Astrocyte (in vitro differentiated cells and primary cell): Measurements from ENCODE around the gene CTNNB1. TPM values are rescaled to one million over a fixed set of nuclear protein-coding genes. Genes with fewer than 3 reads are reported as not detected.
A peak's percentile ranks its signal among the peaks of the same experiment; 100 is the strongest.

Experiments
- DNase-seq: peaks from one replicate; pipeline ENCODE4 v3.0.0-alpha.2; 2010; ENCODE audit warnings: low read depth
- FAIRE-seq: peaks from 2 replicates; lab custom pipeline; 2011; peaks lifted over from hg19 to GRCh38; lab: Jason Lieb, UNC
- H2AFZ ChIP-seq: 2 replicates; pipeline ENCODE4 v1.6.0; 2012; ENCODE audit warnings: low read depth, low read length, inconsistent platforms
- H3K27ac ChIP-seq: 2 replicates; pipeline ENCODE4 v1.5.1; 2011; ENCODE audit warnings: low read depth, low read length, inconsistent platforms
- H3K27me3 ChIP-seq: 2 replicates; pipeline ENCODE4 v1.6.0; 2011; ENCODE audit warnings: low read length, inconsistent platforms; ENCODE audit not compliant: insufficient read depth
- H3K36me3 ChIP-seq: 2 replicates; pipeline ENCODE4 v1.5.1; 2011; ENCODE audit warnings: low read length, inconsistent platforms; ENCODE audit not compliant: insufficient read depth
- H3K4me1 ChIP-seq: 2 replicates; pipeline ENCODE4 v1.5.1; 2011; ENCODE audit warnings: low read length, inconsistent platforms; ENCODE audit not compliant: insufficient read depth
- H3K4me2 ChIP-seq: 2 replicates; pipeline ENCODE4 v1.6.0; 2012; ENCODE audit warnings: low read length, inconsistent platforms
- H3K4me3 ChIP-seq: 2 replicates; pipeline ENCODE4 v1.5.1; 2011; ENCODE audit warnings: low read depth, mild to moderate bottlenecking, low read length, inconsistent platforms; ENCODE audit not compliant: insufficient read depth
- H3K79me2 ChIP-seq: 2 replicates; pipeline ENCODE4 v1.6.0; 2012; ENCODE audit warnings: mild to moderate bottlenecking, low read length, inconsistent platforms; ENCODE audit not compliant: insufficient read depth
- H3K9ac ChIP-seq: 2 replicates; pipeline ENCODE4 v1.6.0; 2012; ENCODE audit warnings: mild to moderate bottlenecking, low read length, inconsistent platforms
- H3K9me3 ChIP-seq: 2 replicates; pipeline ENCODE4 v1.5.1; 2012; ENCODE audit warnings: low read depth, mild to moderate bottlenecking, low read length, inconsistent platforms; ENCODE audit not compliant: insufficient read depth
- H4K20me1 ChIP-seq: 2 replicates; pipeline ENCODE4 v1.6.0; 2012; ENCODE audit warnings: low read length, inconsistent platforms; ENCODE audit not compliant: insufficient read depth
- H3K27ac Mint-ChIP-seq: one replicate; pipeline ENCODE4 v1.8.0; 2021; ENCODE audit warnings: mild to moderate bottlenecking, mixed read lengths; ENCODE audit not compliant: unreplicated experiment
- H3K27me3 Mint-ChIP-seq: one replicate; pipeline ENCODE4 v1.8.0; 2021; ENCODE audit warnings: low read depth, mixed read lengths; ENCODE audit not compliant: unreplicated experiment
- H3K36me3 Mint-ChIP-seq: one replicate; pipeline ENCODE4 v1.8.0; 2021; ENCODE audit warnings: low read depth, mixed read lengths; ENCODE audit not compliant: unreplicated experiment
- H3K4me1 Mint-ChIP-seq: one replicate; pipeline ENCODE4 v1.8.0; 2021; ENCODE audit warnings: low read depth, mixed read lengths; ENCODE audit not compliant: unreplicated experiment
- H3K4me3 Mint-ChIP-seq: one replicate; pipeline ENCODE4 v1.8.0; 2021; ENCODE audit warnings: mild to moderate bottlenecking, moderate library complexity, mixed read lengths; ENCODE audit not compliant: unreplicated experiment
- H3K9me3 Mint-ChIP-seq: one replicate; pipeline ENCODE4 v1.8.0; 2021; ENCODE audit warnings: mild to moderate bottlenecking, mixed read lengths; ENCODE audit not compliant: unreplicated experiment
- EZH2 ChIP-seq: IDR thresholded peaks from 2 replicates; pipeline ENCODE4 v1.6.1; 2012; ENCODE audit warnings: mild to moderate bottlenecking, low read length, inconsistent platforms; ENCODE audit not compliant: insufficient read depth
- total RNA-seq: library from RNA; stranded (reverse); gene quantifications from 2 replicates; pipeline ENCODE4 v1.2.1, GENCODE V29; 2021
- TF ChIP-seq, protein P1 (sequence below): IDR thresholded peaks from 2 replicates; pipeline ENCODE4 v1.5.1; 2011; ENCODE audit warnings: low read depth, mild to moderate bottlenecking, inconsistent platforms, low read length, moderate library complexity; ENCODE audit not compliant: insufficient read depth

CTNNB1 gene
- total RNA-seq, 1 donor from 2014 or later = 656 TPM

- H3K9me3 Mint-ChIP-seq = no peaks in the 10 kb centered on the region
- H3K36me3 ChIP-seq = no peaks in the 10 kb centered on the region
- TF ChIP-seq, protein P1, sequence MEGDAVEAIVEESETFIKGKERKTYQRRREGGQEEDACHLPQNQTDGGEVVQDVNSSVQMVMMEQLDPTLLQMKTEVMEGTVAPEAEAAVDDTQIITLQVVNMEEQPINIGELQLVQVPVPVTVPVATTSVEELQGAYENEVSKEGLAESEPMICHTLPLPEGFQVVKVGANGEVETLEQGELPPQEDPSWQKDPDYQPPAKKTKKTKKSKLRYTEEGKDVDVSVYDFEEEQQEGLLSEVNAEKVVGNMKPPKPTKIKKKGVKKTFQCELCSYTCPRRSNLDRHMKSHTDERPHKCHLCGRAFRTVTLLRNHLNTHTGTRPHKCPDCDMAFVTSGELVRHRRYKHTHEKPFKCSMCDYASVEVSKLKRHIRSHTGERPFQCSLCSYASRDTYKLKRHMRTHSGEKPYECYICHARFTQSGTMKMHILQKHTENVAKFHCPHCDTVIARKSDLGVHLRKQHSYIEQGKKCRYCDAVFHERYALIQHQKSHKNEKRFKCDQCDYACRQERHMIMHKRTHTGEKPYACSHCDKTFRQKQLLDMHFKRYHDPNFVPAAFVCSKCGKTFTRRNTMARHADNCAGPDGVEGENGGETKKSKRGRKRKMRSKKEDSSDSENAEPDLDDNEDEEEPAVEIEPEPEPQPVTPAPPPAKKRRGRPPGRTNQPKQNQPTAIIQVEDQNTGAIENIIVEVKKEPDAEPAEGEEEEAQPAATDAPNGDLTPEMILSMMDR = no peak
- no peak for TF ChIP-seq EZH2
- H4K20me1 ChIP-seq = peaks cover 73% of the 10 kb centered on the region
- H3K9ac ChIP-seq = peak overlapping the region; percentile 97
- H3K9me3 ChIP-seq = no peaks in the 10 kb centered on the region
- peak overlapping the region; percentile 48 for H3K27ac Mint-ChIP-seq
- H3K27me3 ChIP-seq = no peaks in the 10 kb centered on the region
- H3K27me3 Mint-ChIP-seq = no peaks in the 10 kb centered on the region
- H3K4me3 Mint-ChIP-seq = peak overlapping the region; percentile 100
- no peak overlapping the region for H3K27ac ChIP-seq
- peaks cover 31% of the 10 kb centered on the region for H3K4me1 Mint-ChIP-seq
- FAIRE-seq (no peak), DNase-seq (no peak)
- peaks cover 78% of the 10 kb centered on the region for H3K79me2 ChIP-seq
- H3K4me3 ChIP-seq = peak overlapping the region; percentile 87
- no peak overlapping the region for H2AFZ ChIP-seq
- H3K36me3 Mint-ChIP-seq = peaks cover 3% of the 10 kb centered on the region
- H3K4me1 ChIP-seq = peaks cover 12% of the 10 kb centered on the region
- H3K4me2 ChIP-seq = peak overlapping the region; percentile 93
Observed at GRCh38 chr3:41202075-41202833, 2.9 kb downstream of the CTNNB1 start.

DNA sequence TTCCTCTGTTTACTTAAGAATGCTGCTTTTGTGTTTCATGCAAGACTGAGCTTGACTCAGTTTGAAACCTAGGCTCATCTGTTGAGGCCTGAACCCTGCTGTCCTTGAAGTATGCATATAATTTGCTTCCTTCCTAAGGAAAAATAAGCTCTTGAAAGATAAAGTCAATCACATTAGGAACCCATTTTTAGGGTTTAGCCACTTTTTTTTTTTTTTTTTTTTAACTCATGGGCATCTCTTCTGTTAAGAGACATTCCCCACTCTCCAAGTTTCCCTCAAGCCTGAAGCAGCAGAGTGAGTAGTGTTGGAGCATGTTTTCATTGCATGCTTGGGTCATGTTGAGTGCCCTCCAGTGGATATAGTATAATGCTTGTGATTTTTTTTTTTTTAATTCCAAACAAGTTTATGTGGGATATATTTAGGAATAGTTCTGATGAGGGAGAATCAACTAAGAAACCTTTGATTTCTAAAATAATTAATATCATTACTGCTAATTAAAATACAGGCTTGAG lies 3.6 kb downstream of the CTNNB1 start:
- no peaks in the 10 kb centered on the region for H3K27me3 ChIP-seq
- H3K36me3 Mint-ChIP-seq = peaks cover 3% of the 10 kb centered on the region
- H3K4me1 Mint-ChIP-seq = peaks cover 37% of the 10 kb centered on the region
- DNase-seq (peak; percentile 49), FAIRE-seq (no peak)
- H3K4me3 Mint-ChIP-seq = peak overlapping the region; percentile 100
- H3K4me2 ChIP-seq = peak overlapping the region; percentile 93
- H3K9me3 Mint-ChIP-seq = no peaks in the 10 kb centered on the region
- H3K4me1 ChIP-seq = peaks cover 12% of the 10 kb centered on the region
- no peaks in the 10 kb centered on the region for H3K27me3 Mint-ChIP-seq
- H2AFZ ChIP-seq = no peak overlapping the region
- H3K27ac ChIP-seq = no peak overlapping the region
- H3K36me3 ChIP-seq = no peaks in the 10 kb centered on the region
- peaks cover 79% of the 10 kb centered on the region for H4K20me1 ChIP-seq
- no peaks in the 10 kb centered on the region for H3K9me3 ChIP-seq
- peak overlapping the region; percentile 87 for H3K4me3 ChIP-seq
- TF ChIP-seq EZH2 = no peak
- TF ChIP-seq, protein P1 = peak; percentile 35
- H3K9ac ChIP-seq = peak overlapping the region; percentile 97
- peak overlapping the region; percentile 27 for H3K27ac Mint-ChIP-seq
- peaks cover 85% of the 10 kb centered on the region for H3K79me2 ChIP-seq

DNA sequence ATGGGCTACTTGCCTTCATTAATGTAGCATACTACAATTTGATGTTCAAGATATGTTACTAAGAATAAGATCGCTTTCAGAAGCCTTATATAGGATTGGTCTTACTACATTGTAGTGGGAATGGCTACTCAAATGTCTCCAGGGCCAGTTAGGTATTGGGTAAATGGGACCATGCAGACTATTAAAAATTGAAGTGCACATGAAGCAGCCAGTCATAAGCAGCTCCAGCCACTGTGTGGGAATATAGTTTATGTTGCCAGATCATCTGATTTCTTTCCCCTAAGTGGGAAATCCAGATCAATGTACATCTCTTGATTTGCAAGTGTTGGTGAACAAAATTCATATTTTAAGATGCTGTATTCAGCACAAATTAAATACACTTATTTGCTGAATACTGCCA lies 5.1 kb downstream of the CTNNB1 start:
- peaks cover 49% of the 10 kb centered on the region for H3K4me1 Mint-ChIP-seq
- H2AFZ ChIP-seq = no peak overlapping the region
- no peak for FAIRE-seq
- H3K4me3 ChIP-seq = no peak overlapping the region
- peak overlapping the region; percentile 93 for H3K4me2 ChIP-seq
- H4K20me1 ChIP-seq = peaks cover 94% of the 10 kb centered on the region
- no peak overlapping the region for H3K27ac ChIP-seq
- no peaks in the 10 kb centered on the region for H3K9me3 ChIP-seq
- H3K4me3 Mint-ChIP-seq = peak overlapping the region; percentile 100
- H3K36me3 ChIP-seq = no peaks in the 10 kb centered on the region
- H3K27ac Mint-ChIP-seq = no peak overlapping the region
- TF ChIP-seq, protein P1 = no peak
- TF ChIP-seq EZH2 = no peak
- H3K27me3 ChIP-seq = no peaks in the 10 kb centered on the region
- H3K36me3 Mint-ChIP-seq = peaks cover 3% of the 10 kb centered on the region
- H3K4me1 ChIP-seq = peaks cover 12% of the 10 kb centered on the region
- peaks cover 98% of the 10 kb centered on the region for H3K79me2 ChIP-seq
- no peak for DNase-seq
- H3K27me3 Mint-ChIP-seq = no peaks in the 10 kb centered on the region
- H3K9ac ChIP-seq = no peak overlapping the region
- H3K9me3 Mint-ChIP-seq = no peaks in the 10 kb centered on the region
